ENCODE measurements around the gene ICA1.

The ICA1 gene

DNA sequence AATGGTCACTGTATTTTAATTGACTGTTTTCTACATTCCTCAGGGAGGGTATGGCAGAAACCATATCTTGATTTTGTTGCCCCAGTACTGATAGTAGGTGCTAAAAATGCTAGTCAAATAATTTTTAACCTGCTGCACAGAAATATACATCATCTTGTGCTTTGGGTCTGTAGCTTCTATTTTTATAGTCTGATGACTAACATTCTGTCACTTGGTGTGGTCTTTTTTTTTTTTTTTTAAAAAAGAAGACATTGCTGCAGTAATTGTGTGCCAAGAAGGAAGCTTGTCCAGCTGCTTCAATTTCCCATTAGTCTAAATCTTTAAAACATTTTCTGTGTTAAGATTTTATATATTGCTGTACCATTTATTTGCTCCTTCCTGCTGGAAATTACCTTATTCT is 83.6 kb downstream of the ICA1 start:
- Histone ChIP-seq H3K4me1 (peaks cover 32 to 73% (median 47%) of the 10 kb centered on the region in 10 experiments), H3K27ac (no peak overlapping the region), H3K27me3 (no peaks in the 10 kb centered on the region), H3K9me3 (replicated peaks in 1 of 11) (no peaks in the 10 kb centered on the region), H3K9ac (no peak overlapping the region), H3K4me2 (peak overlapping the region; percentile 28 to 91 (median 61); a peak in 17 of 22 replicates), H4K20me1 (no peaks in the 10 kb centered on the region), H3K4me3 (no peak overlapping the region), H3K36me3 (no peaks in the 10 kb centered on the region)
- TF ChIP-seq Cebpa-rat (IDR thresholded peaks at IDR 0.05): no peak

DNA sequence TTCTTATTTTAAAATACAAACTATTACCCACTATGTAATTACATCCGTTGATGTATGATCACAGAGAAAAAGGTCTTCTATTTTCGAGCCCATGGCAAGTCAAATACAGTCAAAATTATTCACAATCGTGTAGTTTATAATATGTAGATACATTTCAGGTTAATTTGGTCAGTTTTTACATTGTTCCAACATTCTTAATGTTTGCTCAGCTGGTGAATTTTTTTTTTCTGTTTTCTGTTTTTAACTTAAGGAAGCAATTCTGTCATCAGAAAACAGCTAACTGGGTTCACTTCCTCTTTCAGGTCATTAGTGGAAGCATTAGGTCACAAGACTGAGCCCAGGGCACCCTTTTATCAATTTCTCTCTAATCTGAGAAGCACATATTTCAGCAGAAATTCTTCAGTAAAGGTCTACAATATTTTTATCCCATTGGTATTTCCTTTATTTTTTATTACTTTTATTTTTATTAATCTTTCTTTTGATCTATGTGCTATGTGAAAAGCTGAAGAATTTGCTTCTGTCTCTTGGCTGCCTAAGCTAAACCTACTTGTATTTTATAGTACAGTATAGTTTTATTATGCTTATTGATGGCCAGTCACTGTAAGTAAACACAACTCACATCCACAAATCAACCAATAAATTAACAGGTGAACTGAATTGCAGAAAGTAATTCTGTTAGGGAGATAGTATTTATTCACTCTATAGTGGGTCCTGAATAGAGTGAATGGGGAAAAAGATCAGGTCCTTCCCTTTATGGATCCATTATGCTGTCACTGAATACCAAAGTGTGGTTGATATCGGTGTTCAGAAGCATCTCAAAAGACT is 84.6 kb downstream of the ICA1 start:
- H3K4me1 ChIP-seq: peaks cover 32 to 82% (median 47%) of the 10 kb centered on the region in 10 experiments
- H4K20me1 ChIP-seq: no peaks in the 10 kb centered on the region
- no peaks in the 10 kb centered on the region for H3K36me3 ChIP-seq
- H3K9ac ChIP-seq: no peak overlapping the region; a peak in 1 of 22 replicates
- no peaks in the 10 kb centered on the region for H3K9me3 ChIP-seq (replicated peaks in 1 of 11)
- H3K27ac ChIP-seq: peak overlapping the region in 8 of 11 experiments; percentile 7 to 61 (median 28); a peak in 8 of 22 replicates
- peak overlapping the region; percentile 41 to 91 (median 61); a peak in 20 of 22 replicates for H3K4me2 ChIP-seq
- no peaks in the 10 kb centered on the region for H3K27me3 ChIP-seq
- no peak for TF ChIP-seq Cebpa-rat (IDR thresholded peaks at IDR 0.05)
- H3K4me3 ChIP-seq: no peak overlapping the region

GRCh38 chr7:8176370-8177081 is 85.4 kb downstream of the ICA1 start:
- TF ChIP-seq Cebpa-rat (IDR thresholded peaks at IDR 0.05): no peak
- H3K27me3 ChIP-seq: no peaks in the 10 kb centered on the region
- H4K20me1 ChIP-seq: no peaks in the 10 kb centered on the region
- peak overlapping the region; percentile 44 to 91 (median 65) for H3K4me2 ChIP-seq
- H3K9ac ChIP-seq: peak overlapping the region in 1 of 11 experiments; percentile 12; a peak in 2 of 22 replicates
- peak overlapping the region; percentile 7 to 61 (median 40); a peak in 15 of 22 replicates for H3K27ac ChIP-seq
- H3K4me3 ChIP-seq: no peak overlapping the region
- no peaks in the 10 kb centered on the region for H3K36me3 ChIP-seq
- H3K9me3 ChIP-seq (replicated peaks in 1 of 11): no peaks in the 10 kb centered on the region
- H3K4me1 ChIP-seq: peaks cover 32 to 82% (median 47%) of the 10 kb centered on the region in 10 experiments

GRCh38 chr7:8175929-8176369 is 86.0 kb downstream of the ICA1 start:
- Histone ChIP-seq H3K4me1 (peaks cover 32 to 82% (median 47%) of the 10 kb centered on the region in 10 experiments), H3K9me3 (replicated peaks in 1 of 11) (no peaks in the 10 kb centered on the region), H3K27me3 (no peaks in the 10 kb centered on the region), H3K4me3 (no peak overlapping the region), H3K36me3 (no peaks in the 10 kb centered on the region), H3K4me2 (peak overlapping the region; percentile 44 to 91 (median 65)), H3K27ac (peak overlapping the region in 10 of 11 experiments; percentile 7 to 61 (median 38); a peak in 15 of 22 replicates), H3K9ac (peak overlapping the region in 1 of 11 experiments; percentile 12; a peak in 1 of 22 replicates), H4K20me1 (no peaks in the 10 kb centered on the region)
- TF ChIP-seq Cebpa-rat (IDR thresholded peaks at IDR 0.05): no peak

DNA sequence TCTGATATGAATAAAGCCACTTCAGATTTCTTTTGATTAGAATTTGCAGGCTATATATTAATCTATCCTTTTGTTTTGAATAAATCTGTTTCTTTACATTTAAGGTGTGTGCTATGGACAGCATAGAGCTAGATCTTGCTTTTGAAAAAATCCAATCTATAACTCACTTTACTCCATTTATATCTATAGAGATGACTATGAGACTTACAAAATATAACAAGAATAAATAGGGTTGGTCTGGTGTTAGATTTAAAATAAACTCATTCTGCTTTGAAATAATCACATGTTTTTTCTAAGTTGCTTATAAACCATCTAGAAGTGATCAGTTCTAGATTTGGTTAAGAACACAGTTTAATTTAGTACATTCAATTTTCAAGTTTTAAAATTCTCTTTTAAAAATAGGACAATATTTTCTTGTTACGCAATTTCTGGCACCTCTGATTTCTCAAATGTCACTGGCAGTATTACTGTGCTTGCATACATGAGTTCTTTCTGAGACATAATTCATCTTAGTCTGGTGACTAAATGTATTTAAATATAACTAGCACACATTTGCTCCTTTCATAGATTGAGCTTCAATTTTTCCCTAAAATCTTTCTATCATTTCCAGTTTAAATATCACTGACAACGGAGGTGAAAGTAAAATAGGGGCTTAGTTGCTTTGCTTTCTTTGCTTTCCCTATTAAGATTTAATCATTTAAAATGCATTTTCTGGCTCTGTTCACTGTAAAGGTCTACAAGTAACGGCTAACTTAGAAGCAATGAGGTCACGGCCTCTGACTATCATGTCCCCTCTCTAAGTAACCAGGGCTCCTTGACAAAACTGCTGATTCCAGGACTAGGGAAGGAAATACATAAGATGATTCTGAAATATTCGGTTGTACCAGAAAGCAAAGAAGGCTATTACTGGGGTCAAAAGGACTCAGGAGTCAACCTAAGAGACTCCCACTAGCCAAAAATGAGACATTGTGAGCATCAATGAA is 89.3 kb downstream of the ICA1 start:
- H3K27ac ChIP-seq: no peak overlapping the region
- no peak overlapping the region for H3K9ac ChIP-seq
- peaks cover 21 to 51% (median 28%) of the 10 kb centered on the region in 10 experiments for H3K4me1 ChIP-seq
- no peak for TF ChIP-seq Cebpa-rat (IDR thresholded peaks at IDR 0.05)
- no peaks in the 10 kb centered on the region for H3K36me3 ChIP-seq
- H3K27me3 ChIP-seq: no peaks in the 10 kb centered on the region
- no peaks in the 10 kb centered on the region for H3K9me3 ChIP-seq (replicated peaks in 1 of 11)
- no peak overlapping the region for H3K4me3 ChIP-seq
- H4K20me1 ChIP-seq: no peaks in the 10 kb centered on the region
- H3K4me2 ChIP-seq: peak overlapping the region in 2 of 11 experiments; percentile 40 to 49; a peak in 2 of 22 replicates

- no peaks in the 10 kb centered on the region for H3K27me3 ChIP-seq
- H3K4me3 ChIP-seq: no peak overlapping the region
- no peaks in the 10 kb centered on the region for H3K36me3 ChIP-seq
- no peak for TF ChIP-seq Cebpa-rat (IDR thresholded peaks at IDR 0.05)
- no peak overlapping the region for H3K4me2 ChIP-seq
- H4K20me1 ChIP-seq: no peaks in the 10 kb centered on the region
- H3K4me1 ChIP-seq: peaks cover 0 to 16% (median 0%) of the 10 kb centered on the region in 10 experiments; a peak in 5 of 20 replicates
- no peaks in the 10 kb centered on the region for H3K9me3 ChIP-seq (replicated peaks in 1 of 11)
- no peak overlapping the region for H3K9ac ChIP-seq
- no peak overlapping the region for H3K27ac ChIP-seq
Measured at GRCh38 chr7:8169171-8169570, 92.8 kb downstream of the ICA1 start.

GRCh38 chr7:8168336-8168735 is 93.6 kb downstream of the ICA1 start:
- Histone ChIP-seq H3K9me3 (replicated peaks in 1 of 11) (no peaks in the 10 kb centered on the region), H3K36me3 (no peaks in the 10 kb centered on the region), H3K27ac (no peak overlapping the region), H3K4me2 (no peak overlapping the region), H3K4me1 (peaks cover 0 to 9% (median 0%) of the 10 kb centered on the region in 10 experiments; a peak in 5 of 20 replicates), H3K27me3 (no peaks in the 10 kb centered on the region), H3K9ac (no peak overlapping the region), H4K20me1 (no peaks in the 10 kb centered on the region), H3K4me3 (no peak overlapping the region)
- TF ChIP-seq Cebpa-rat (IDR thresholded peaks at IDR 0.05): no peak

GRCh38 chr7:8165150-8165549 is 96.8 kb downstream of the ICA1 start:
- no peak for TF ChIP-seq Cebpa-rat (IDR thresholded peaks at IDR 0.05)
- Histone ChIP-seq H3K4me1 (peaks cover 0 to 12% (median 0%) of the 10 kb centered on the region in 10 experiments; a peak in 6 of 20 replicates), H3K27me3 (no peaks in the 10 kb centered on the region), H3K4me3 (no peak overlapping the region), H3K27ac (no peak overlapping the region), H3K9ac (no peak overlapping the region), H3K4me2 (no peak overlapping the region), H4K20me1 (no peaks in the 10 kb centered on the region), H3K9me3 (replicated peaks in 1 of 11) (no peaks in the 10 kb centered on the region), H3K36me3 (no peaks in the 10 kb centered on the region)
